Chondrocyte (in vitro differentiated cells): ENCODE results near the gene COMMD1. TPM values are rescaled to one million over a fixed set of nuclear protein-coding genes. Genes with fewer than 3 reads are reported as not detected.

ENCODE experiments used
- DNase-seq: peaks from one replicate; pipeline ENCODE4 v3.0.0; 2021; ENCODE audit warnings: mixed read lengths, low spot score
- H3K27ac Mint-ChIP-seq: one replicate; pipeline ENCODE4 v1.8.0; 2021; ENCODE audit warnings: mild to moderate bottlenecking, moderate library complexity, mixed read lengths; ENCODE audit not compliant: unreplicated experiment
- H3K27me3 Mint-ChIP-seq: 2 replicates; pipeline ENCODE4 v1.8.0; 2021; ENCODE audit warnings: low read depth, mixed read lengths
- H3K36me3 Mint-ChIP-seq: 2 replicates; pipeline ENCODE4 v1.8.0; 2021; ENCODE audit warnings: low read depth, mixed read lengths
- H3K4me1 Mint-ChIP-seq: 2 replicates; pipeline ENCODE4 v1.8.0; 2021; ENCODE audit warnings: low read depth, mild to moderate bottlenecking, mixed read lengths
- H3K4me3 Mint-ChIP-seq: one replicate; pipeline ENCODE4 v1.8.0; 2021; ENCODE audit warnings: mild to moderate bottlenecking, moderate library complexity, mixed read lengths; ENCODE audit not compliant: unreplicated experiment
- H3K9me3 Mint-ChIP-seq: 2 replicates; pipeline ENCODE4 v1.8.0; 2021; ENCODE audit warnings: low read depth, mixed read lengths
- CTCF ChIP-seq: fragments of 200-600 bp; sonication (generic); IDR thresholded peaks from 2 replicates; pipeline ENCODE4 v1.5.0; 2021; ENCODE audit warnings: antibody characterized with exemption, mild to moderate bottlenecking, moderate library complexity
- total RNA-seq: library from RNA; stranded (reverse); gene quantifications from 3 replicates; pipeline ENCODE4 v1.2.1, GENCODE V29; 2021

COMMD1 gene
- total RNA-seq, 1 donor from 2014 or later, result 37.0 TPM

GRCh38 chr2:62147610-62148301 is 242.3 kb downstream of the COMMD1 start:
- Mint-ChIP-seq H3K36me3 (peaks cover 1% of the 10 kb centered on the region), H3K4me3 (no peak overlapping the region), H3K4me1 (peaks cover 20% of the 10 kb centered on the region), H3K27ac (no peak overlapping the region), H3K27me3 (no peaks in the 10 kb centered on the region), H3K9me3 (no peaks in the 10 kb centered on the region)
- no peak for DNase-seq
- no peak for TF ChIP-seq CTCF

- Mint-ChIP-seq H3K36me3 (peaks cover 1% of the 10 kb centered on the region), H3K27me3 (no peaks in the 10 kb centered on the region), H3K27ac (no peak overlapping the region), H3K4me1 (peaks cover 20% of the 10 kb centered on the region), H3K9me3 (peaks cover under 1% of the 10 kb centered on the region), H3K4me3 (no peak overlapping the region)
- no peak for DNase-seq
- no peak for TF ChIP-seq CTCF
Observed at GRCh38 chr2:62149708-62150107, 244.2 kb downstream of the COMMD1 start.

GRCh38 chr2:62150597-62151305 is 245.3 kb downstream of the COMMD1 start:
- Mint-ChIP-seq H3K36me3 (peaks cover 1% of the 10 kb centered on the region), H3K9me3 (peaks cover 7% of the 10 kb centered on the region), H3K27ac (peak overlapping the region; percentile 9)

GRCh38 chr2:62151306-62151638 is 245.8 kb downstream of the COMMD1 start:
- H3K4me1 Mint-ChIP-seq, result peaks cover 20% of the 10 kb centered on the region
- H3K36me3 Mint-ChIP-seq, result peaks cover 1% of the 10 kb centered on the region
- H3K9me3 Mint-ChIP-seq, result peaks cover 7% of the 10 kb centered on the region
- no peak for DNase-seq
- no peak for TF ChIP-seq CTCF
- H3K27me3 Mint-ChIP-seq, result no peaks in the 10 kb centered on the region
- peak overlapping the region; percentile 9 for H3K27ac Mint-ChIP-seq
- no peak overlapping the region for H3K4me3 Mint-ChIP-seq

More at GRCh38 chr2:62150597-62151305, 245.3 kb downstream of the COMMD1 start:
- TF ChIP-seq CTCF, result no peak
- H3K4me3 Mint-ChIP-seq, result no peak overlapping the region
- H3K27me3 Mint-ChIP-seq, result no peaks in the 10 kb centered on the region
- no peak for DNase-seq
- peaks cover 20% of the 10 kb centered on the region for H3K4me1 Mint-ChIP-seq

- Mint-ChIP-seq H3K4me1 (peaks cover 20% of the 10 kb centered on the region), H3K27me3 (no peaks in the 10 kb centered on the region), H3K4me3 (no peak overlapping the region), H3K27ac (no peak overlapping the region), H3K36me3 (no peaks in the 10 kb centered on the region), H3K9me3 (peaks cover 7% of the 10 kb centered on the region)
- no peak for TF ChIP-seq CTCF
- DNase-seq, result no peak
Observed at GRCh38 chr2:62152000-62152399, 246.5 kb downstream of the COMMD1 start.
